ENCODE results near the gene ZNF469.

Gene ZNF469

GRCh38 chr16:88394426-88394825, 11.7 kb downstream of the ZNF469 start:
- H3K27me3 ChIP-seq (ENCODE audit: insufficient read depth, low read length, poor library complexity), result peaks cover 41% of the 10 kb centered on the region
- H3K27ac ChIP-seq (ENCODE audit: low read length), result no peak overlapping the region
- no peak overlapping the region for H3K4me2 ChIP-seq (ENCODE audit: insufficient read depth, low read length)
- H3K4me1 ChIP-seq (ENCODE audit: insufficient read depth, low read length), result no peaks in the 10 kb centered on the region
- no peak for ATAC-seq (ENCODE audit: insufficient read depth, low read depth)
- TF ChIP-seq CTCF (IDR thresholded peaks at IDR 0.05; ENCODE audit: borderline replicate concordance, extremely low read depth, low read length, poor library complexity, severe bottlenecking) (no peak), EZH2 (IDR thresholded peaks at IDR 0.05; ENCODE audit: borderline replicate concordance, low read depth, low read length, severe bottlenecking) (no peak)
- H3K36me3 ChIP-seq (ENCODE audit: insufficient read depth, low read length), result no peaks in the 10 kb centered on the region
- no peaks in the 10 kb centered on the region for H3K9me3 ChIP-seq (ENCODE audit: insufficient read depth, low read length, severe bottlenecking)
- H3K79me2 ChIP-seq (ENCODE audit: insufficient read depth, low read length), result no peaks in the 10 kb centered on the region
- DNase-seq, result no peak
- H2AFZ ChIP-seq (ENCODE audit: low read depth, low read length), result no peak overlapping the region
- peaks cover 3% of the 10 kb centered on the region; the same call in 1 of the 2 replicates for H4K20me1 ChIP-seq (ENCODE audit: insufficient read depth, low read length)
- no peak overlapping the region for H3K9ac ChIP-seq (ENCODE audit: low read depth, low read length)
- no peak overlapping the region for H3K4me3 ChIP-seq (ENCODE audit: low read depth in 1 of 2, low read length in 2 of 2)

GRCh38 chr16:88395669-88396584, 13.2 kb downstream of the ZNF469 start:
- DNase-seq (no peak), ATAC-seq (ENCODE audit: insufficient read depth, low read depth) (no peak)
- H3K9me3 ChIP-seq (ENCODE audit: insufficient read depth, low read length, severe bottlenecking), result no peaks in the 10 kb centered on the region
- H3K4me1 ChIP-seq (ENCODE audit: insufficient read depth, low read length), result no peaks in the 10 kb centered on the region
- TF ChIP-seq CTCF (IDR thresholded peaks at IDR 0.05; ENCODE audit: borderline replicate concordance, extremely low read depth, low read length, poor library complexity, severe bottlenecking) (no peak), EZH2 (IDR thresholded peaks at IDR 0.05; ENCODE audit: borderline replicate concordance, low read depth, low read length, severe bottlenecking) (peak; percentile 40)
- peaks cover 41% of the 10 kb centered on the region for H3K27me3 ChIP-seq (ENCODE audit: insufficient read depth, low read length, poor library complexity)
- no peak overlapping the region for H3K9ac ChIP-seq (ENCODE audit: low read depth, low read length)
- H3K4me3 ChIP-seq (ENCODE audit: low read depth in 1 of 2, low read length in 2 of 2), result no peak overlapping the region
- no peak overlapping the region for H3K4me2 ChIP-seq (ENCODE audit: insufficient read depth, low read length)
- H3K36me3 ChIP-seq (ENCODE audit: insufficient read depth, low read length), result no peaks in the 10 kb centered on the region
- H3K27ac ChIP-seq (ENCODE audit: low read length), result no peak overlapping the region
- no peaks in the 10 kb centered on the region for H3K79me2 ChIP-seq (ENCODE audit: insufficient read depth, low read length)
- H2AFZ ChIP-seq (ENCODE audit: low read depth, low read length), result no peak overlapping the region
- H4K20me1 ChIP-seq (ENCODE audit: insufficient read depth, low read length), result peaks cover 9% of the 10 kb centered on the region; the same call in 1 of the 2 replicates

- H3K9ac ChIP-seq (ENCODE audit: low read depth, low read length), result no peak overlapping the region
- H3K4me2 ChIP-seq (ENCODE audit: insufficient read depth, low read length), result no peak overlapping the region
- no peaks in the 10 kb centered on the region for H3K79me2 ChIP-seq (ENCODE audit: insufficient read depth, low read length)
- ATAC-seq (ENCODE audit: insufficient read depth, low read depth) (no peak), DNase-seq (no peak)
- no peak overlapping the region for H2AFZ ChIP-seq (ENCODE audit: low read depth, low read length)
- H3K27me3 ChIP-seq (ENCODE audit: insufficient read depth, low read length, poor library complexity), result peaks cover 34% of the 10 kb centered on the region
- H3K36me3 ChIP-seq (ENCODE audit: insufficient read depth, low read length), result no peaks in the 10 kb centered on the region
- no peak overlapping the region for H3K27ac ChIP-seq (ENCODE audit: low read length)
- H3K9me3 ChIP-seq (ENCODE audit: insufficient read depth, low read length, severe bottlenecking), result no peaks in the 10 kb centered on the region
- peaks cover 9% of the 10 kb centered on the region; the same call in 1 of the 2 replicates for H4K20me1 ChIP-seq (ENCODE audit: insufficient read depth, low read length)
- H3K4me3 ChIP-seq (ENCODE audit: low read depth in 1 of 2, low read length in 2 of 2), result no peak overlapping the region
- TF ChIP-seq EZH2 (IDR thresholded peaks at IDR 0.05; ENCODE audit: borderline replicate concordance, low read depth, low read length, severe bottlenecking), result no peak
- TF ChIP-seq CTCF (IDR thresholded peaks at IDR 0.05; ENCODE audit: borderline replicate concordance, extremely low read depth, low read length, poor library complexity, severe bottlenecking), result no peak
- no peaks in the 10 kb centered on the region for H3K4me1 ChIP-seq (ENCODE audit: insufficient read depth, low read length)
Measured at GRCh38 chr16:88398170-88398873, 15.6 kb downstream of the ZNF469 start.
